GM13977 (cell line): Measurements from ENCODE around the gene ASH1L.

ENCODE experiments used
- DNase-seq: peaks from one replicate; pipeline ENCODE4 v3.0.0; 2012; ENCODE audit warnings: low spot score
- in situ Hi-C: fragments of 300-500 bp; cut with MboI; formaldehyde crosslinking; loops from one replicate; pipeline ENCODE4 v1.12.0; 2022; ENCODE audit warnings: low sequenced_read_pairs, low pct_unique_long_range_greater_than_20kb, mixed read lengths, inconsistent platforms; ENCODE audit not compliant: unreplicated experiment
- TF ChIP-seq, protein P1 (sequence below): IDR thresholded peaks from 2 replicates; pipeline ENCODE4 v1.5.1; 2012; ENCODE audit warnings: mild to moderate bottlenecking, control low read depth; ENCODE audit not compliant: insufficient read depth; ENCODE audit errors: extremely low read depth, missing control alignments

The ASH1L gene

DNA sequence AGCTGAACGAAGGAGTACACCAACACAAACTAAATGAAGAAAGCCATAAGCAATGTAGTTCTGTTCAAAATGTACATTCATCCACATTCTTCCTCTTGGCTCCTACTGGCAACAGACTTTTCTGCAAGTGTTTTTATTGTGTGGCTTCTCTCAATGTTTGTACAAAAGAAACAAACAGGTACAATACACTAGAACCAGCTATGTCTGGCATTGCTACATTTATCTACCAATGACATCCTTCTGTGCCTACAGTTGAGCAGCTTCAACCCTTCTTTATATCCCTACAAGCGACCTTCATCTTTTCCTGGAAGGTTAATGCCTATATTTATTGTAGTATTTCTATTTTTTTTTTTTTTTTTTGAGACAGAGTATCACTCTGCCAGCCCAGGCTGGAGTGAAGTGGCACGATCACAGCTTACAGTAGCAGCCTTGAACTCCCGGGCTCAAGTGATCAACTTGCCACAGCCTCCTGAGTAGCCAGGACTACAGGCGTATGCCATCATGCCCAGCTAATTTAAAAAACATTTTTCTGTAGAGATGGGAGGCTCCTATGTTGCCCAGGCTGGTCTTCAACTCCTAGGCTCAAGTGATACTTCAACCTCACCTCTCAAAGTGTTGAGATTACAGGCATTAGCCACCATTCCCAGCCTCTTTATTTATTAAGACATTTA is 89.3 kb downstream of the ASH1L start:
- TF ChIP-seq, protein P1, sequence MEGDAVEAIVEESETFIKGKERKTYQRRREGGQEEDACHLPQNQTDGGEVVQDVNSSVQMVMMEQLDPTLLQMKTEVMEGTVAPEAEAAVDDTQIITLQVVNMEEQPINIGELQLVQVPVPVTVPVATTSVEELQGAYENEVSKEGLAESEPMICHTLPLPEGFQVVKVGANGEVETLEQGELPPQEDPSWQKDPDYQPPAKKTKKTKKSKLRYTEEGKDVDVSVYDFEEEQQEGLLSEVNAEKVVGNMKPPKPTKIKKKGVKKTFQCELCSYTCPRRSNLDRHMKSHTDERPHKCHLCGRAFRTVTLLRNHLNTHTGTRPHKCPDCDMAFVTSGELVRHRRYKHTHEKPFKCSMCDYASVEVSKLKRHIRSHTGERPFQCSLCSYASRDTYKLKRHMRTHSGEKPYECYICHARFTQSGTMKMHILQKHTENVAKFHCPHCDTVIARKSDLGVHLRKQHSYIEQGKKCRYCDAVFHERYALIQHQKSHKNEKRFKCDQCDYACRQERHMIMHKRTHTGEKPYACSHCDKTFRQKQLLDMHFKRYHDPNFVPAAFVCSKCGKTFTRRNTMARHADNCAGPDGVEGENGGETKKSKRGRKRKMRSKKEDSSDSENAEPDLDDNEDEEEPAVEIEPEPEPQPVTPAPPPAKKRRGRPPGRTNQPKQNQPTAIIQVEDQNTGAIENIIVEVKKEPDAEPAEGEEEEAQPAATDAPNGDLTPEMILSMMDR: no peak
- no peak for DNase-seq
- in situ Hi-C loops: no loop called here

DNA sequence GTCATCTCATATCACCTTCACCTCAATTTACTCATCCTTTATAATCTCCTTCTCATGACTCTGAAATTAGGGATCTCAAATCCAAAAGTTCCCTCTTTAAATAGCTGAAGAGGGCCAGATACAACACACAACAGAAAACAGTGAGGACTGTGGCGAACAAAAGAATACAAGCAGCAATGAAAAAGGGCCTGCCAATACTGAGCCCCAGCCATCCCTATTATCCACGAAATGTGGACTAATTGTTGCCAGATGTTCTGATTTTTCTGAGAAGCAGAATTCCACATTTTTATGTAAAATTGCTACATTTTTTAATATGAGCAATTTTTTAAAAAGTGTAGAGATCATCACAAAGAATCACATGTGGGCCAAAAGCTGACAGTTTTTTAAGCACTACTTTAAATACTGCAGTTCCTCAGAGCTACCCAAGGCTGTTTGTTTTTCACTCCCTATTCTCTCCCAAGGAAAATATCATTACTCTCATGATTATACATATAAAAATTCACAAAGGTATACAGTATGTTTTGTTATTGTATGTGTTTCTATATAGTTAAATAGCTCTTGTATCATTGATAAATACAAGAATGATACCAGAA is 90.0 kb downstream of the ASH1L start:
- in situ Hi-C loops: no loop called here
- TF ChIP-seq, protein P1: no peak
- no peak for DNase-seq

- no peak for DNase-seq
- in situ Hi-C loops: no loop called here
- TF ChIP-seq, protein P1: no peak
These were observed 90.7 kb downstream of the ASH1L start for GRCh38 chr1:155471891-155472290.

- in situ Hi-C loops: no loop called here
- TF ChIP-seq, protein P1: no peak
- DNase-seq: no peak
These were observed 91.6 kb downstream of the ASH1L start for GRCh38 chr1:155471026-155471425.

DNA sequence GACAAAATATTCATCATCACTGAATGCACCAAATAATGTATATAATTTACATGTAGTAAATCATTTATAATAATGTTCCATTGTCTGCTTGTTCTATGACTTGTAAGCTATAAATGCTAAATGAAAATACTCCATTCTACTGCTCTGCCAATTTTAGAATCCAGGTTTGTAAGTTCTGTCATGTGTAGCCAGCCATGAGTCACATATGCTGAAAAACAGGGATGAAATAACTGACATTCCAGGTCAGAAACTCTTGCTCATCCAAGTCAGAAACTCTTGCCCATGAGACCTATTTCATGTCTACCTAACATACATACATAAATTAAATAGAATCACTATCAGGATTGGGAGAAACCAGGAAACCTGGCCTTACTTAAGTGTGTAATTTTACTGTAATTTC is 95.6 kb downstream of the ASH1L start:
- TF ChIP-seq, protein P1: no peak
- no peak for DNase-seq
- in situ Hi-C loops: no loop called here

DNA sequence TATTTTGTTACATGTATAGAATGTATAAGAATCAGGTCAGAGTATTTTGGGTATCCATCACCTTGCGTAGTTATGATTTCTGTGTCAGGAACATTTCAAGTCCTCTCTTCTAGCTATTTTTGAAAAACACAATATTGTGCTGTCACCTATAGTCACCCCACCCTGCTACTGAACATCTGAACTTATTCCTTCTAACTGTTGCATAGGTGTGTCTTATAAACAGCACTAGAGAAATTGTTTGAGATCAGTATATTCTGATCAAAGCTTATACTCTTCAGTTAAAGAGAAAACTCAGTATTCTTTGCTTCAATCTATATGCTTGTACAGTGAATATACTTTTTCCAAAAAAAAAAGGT is 96.0 kb downstream of the ASH1L start:
- DNase-seq: no peak
- in situ Hi-C loops: no loop called here
- TF ChIP-seq, protein P1: no peak
